Tibial nerve (tissue), 4 donors: ENCODE data around the gene USP9Y.

ENCODE experiments used
- EP300 ChIP-seq, 2 donors: sonication (generic); formaldehyde crosslinking; IDR thresholded peaks; one replicate each; pipeline ENCODE4 v1.6.1; 2017; ENCODE audit warnings: antibody characterized with exemption in 2 of 2, mild to moderate bottlenecking in 1 of 2
- POLR2A ChIP-seq, 2 donors: fragments of 450-650 bp; IDR thresholded peaks; one replicate each; pipeline ENCODE4 v1.6.1; 2017; ENCODE audit warnings: antibody characterized with exemption in 2 of 2, mild to moderate bottlenecking in 2 of 2, moderate library complexity in 2 of 2
- TF ChIP-seq, protein P1 (sequence below), 5 experiments: fragments of 200-600 bp in 3 of 5; fragments of 450-650 bp in 2 of 5; sonication (generic) in 3 of 5; IDR thresholded peaks; one replicate each; pipeline ENCODE4 v1.5.1; 2016 to 2019; ENCODE audit warnings: antibody characterized with exemption in 5 of 5, mild to moderate bottlenecking in 3 of 5, moderate library complexity in 2 of 5

DNA sequence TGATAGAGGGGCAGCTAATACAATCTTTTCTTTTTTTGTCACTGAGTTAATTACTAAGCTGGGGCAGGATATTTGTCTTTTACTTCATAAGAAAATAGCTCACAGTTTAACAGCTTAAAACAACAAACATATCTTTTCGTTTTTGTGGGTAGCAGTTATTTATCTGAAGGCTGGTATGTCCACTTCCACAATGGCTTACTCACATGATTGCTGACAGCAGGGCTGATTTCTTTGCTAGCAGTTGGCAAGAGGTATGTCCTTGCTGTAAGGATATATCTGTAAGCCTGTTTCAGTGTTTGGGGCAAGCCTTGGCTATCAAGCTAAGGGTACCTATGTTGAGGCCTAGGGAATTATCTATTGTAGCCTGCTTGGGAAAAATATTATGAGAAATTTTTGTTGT is 1.1 kb downstream of the USP9Y start:
- TF ChIP-seq POLR2A (IDR thresholded peaks at IDR 0.05) (no peak), EP300 (IDR thresholded peaks at IDR 0.05) (no peak)
- TF ChIP-seq, protein P1, sequence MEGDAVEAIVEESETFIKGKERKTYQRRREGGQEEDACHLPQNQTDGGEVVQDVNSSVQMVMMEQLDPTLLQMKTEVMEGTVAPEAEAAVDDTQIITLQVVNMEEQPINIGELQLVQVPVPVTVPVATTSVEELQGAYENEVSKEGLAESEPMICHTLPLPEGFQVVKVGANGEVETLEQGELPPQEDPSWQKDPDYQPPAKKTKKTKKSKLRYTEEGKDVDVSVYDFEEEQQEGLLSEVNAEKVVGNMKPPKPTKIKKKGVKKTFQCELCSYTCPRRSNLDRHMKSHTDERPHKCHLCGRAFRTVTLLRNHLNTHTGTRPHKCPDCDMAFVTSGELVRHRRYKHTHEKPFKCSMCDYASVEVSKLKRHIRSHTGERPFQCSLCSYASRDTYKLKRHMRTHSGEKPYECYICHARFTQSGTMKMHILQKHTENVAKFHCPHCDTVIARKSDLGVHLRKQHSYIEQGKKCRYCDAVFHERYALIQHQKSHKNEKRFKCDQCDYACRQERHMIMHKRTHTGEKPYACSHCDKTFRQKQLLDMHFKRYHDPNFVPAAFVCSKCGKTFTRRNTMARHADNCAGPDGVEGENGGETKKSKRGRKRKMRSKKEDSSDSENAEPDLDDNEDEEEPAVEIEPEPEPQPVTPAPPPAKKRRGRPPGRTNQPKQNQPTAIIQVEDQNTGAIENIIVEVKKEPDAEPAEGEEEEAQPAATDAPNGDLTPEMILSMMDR (IDR thresholded peaks at IDR 0.05) = no peak
